GM20431 (cell line): ENCODE results near the gene KIFC3.
"Not testable (repeated sequence)": the region's sequence is repeated elsewhere in the genome, so short reads cannot be mapped to it uniquely, and the experiment has no call there.

Experiments used
- in situ Hi-C: fragments of 300-500 bp; cut with MseI, MboI; formaldehyde crosslinking; loops from one replicate; pipeline ENCODE4 v1.15.0; 2020; ENCODE audit warnings: low sequenced_read_pairs; ENCODE audit not compliant: unreplicated experiment

Gene KIFC3

DNA sequence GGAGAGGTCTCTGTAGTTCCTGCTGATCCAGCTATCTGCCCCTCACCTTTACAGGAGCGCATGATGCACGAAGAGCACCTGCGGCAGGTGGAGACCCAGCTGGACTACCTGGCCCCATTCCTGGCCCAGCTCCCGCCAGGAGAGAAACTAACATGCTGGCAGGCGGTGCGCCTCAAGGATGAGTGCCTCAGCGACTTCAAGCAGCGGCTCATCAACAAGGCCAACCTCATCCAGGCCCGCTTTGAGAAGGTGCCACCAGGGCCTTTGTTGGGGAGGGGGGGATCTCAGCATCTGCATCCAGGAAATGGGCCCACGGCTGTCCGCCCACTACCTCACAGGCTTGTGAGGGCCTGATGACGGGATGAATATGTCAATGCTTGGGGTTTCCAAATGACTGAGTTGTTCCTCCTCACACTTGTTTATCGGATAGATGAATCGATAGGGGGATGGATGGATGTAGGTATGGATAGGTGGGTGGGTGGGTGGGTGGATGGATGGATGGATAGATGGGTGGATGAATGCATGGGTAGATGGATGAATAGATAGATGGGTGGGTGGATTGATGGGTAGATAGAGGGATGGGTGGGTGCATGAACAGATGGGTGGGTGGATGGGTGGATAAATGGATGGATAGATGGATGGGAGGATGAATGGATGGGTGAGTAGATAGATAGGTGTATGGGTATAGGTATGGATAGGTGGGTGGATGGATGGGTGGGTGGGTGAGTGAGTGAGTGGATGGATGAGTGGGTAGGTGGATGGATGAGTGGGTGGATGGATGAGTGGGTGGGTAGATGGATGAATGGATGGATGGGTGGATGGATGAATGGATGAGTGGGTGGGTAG lies 73.7 kb downstream of the KIFC3 start:
- in situ Hi-C loops = no loop called here

DNA sequence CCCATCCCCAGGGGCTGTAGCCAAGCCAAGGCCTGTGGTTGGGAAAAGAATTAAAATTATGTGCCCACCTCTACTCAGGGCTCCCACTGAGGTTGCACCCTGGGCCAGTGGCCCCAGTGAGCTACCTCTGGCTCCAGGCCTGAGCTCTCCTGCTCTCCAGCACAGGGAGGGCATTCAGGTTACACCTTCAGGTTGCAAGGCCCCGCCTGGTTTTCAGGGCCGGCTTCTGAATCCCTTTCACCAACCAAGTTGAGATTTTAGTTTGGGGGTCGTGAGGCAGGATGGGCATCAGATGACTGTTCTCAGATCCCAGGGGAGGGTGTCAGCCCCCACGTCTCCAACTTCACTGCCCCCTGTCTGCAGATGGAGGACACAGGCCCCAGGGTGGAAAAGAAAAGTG lies 74.7 kb downstream of the KIFC3 start:
- in situ Hi-C loops = no loop called here

DNA sequence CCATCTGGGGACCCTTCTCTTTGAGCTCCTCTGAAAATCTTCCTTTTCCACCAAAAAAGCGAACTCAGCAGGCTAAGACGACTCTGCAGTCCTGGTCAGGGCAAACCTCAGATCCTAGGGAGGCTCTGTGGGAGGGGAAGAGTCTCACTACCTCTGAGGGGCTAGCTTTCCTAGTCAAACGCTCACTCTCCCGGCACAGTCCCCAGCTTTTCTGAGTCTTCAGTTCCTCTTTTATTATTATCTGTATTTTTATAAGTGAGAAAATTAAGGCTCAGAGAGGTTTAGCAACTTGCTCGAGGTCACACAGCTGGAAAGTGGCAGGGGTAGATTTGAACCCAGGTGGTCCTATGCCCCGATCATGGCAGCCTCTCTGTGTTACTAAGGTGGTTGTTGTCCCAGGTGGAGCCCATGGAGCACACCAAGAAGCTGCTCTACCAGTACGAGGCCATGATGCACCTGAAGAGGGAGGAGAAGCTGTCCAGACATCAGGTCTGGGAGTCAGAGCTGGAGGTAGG lies 75.8 kb downstream of the KIFC3 start:
- in situ Hi-C loops = no loop called here

DNA sequence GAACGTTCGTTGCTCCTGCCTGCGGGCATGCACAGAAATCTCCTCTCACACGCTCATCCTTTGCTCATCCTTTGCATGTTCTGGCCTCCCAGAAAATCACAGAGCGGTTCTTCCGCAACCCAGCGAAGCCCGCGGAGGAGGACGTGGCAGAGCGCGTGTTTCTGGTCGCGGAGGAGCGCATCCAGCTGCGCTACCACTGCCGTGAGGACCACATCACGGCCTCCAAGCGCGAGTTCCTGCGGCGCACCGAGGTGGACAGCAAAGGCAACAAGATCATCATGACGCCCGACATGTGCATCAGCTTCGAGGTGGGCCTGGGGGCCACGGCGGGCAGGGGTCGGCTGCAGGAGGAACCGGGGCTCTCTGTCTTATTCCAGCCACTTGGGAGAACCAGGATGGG lies 76.3 kb downstream of the KIFC3 start:
- in situ Hi-C loops = no loop called here

DNA sequence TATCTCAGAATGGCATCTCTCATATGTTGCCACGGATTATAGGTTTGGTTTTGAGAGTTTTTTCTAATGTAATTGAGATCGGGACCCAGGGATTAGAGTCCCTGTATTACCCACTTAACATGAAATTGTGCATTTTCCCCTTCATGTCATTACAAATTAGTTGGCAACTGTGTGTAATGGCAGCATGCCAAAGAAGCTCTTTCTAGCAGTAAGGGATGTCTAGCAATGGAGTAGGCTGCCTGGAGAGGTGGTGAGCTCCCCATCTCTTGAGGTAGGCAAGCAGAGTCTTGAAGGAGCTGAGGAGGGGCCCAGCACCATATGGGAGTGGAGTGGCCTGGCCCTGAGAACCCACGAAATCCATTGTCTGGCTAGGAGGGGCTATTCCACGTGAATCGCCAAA lies 76.7 kb downstream of the KIFC3 start:
- in situ Hi-C loops = no loop called here

DNA sequence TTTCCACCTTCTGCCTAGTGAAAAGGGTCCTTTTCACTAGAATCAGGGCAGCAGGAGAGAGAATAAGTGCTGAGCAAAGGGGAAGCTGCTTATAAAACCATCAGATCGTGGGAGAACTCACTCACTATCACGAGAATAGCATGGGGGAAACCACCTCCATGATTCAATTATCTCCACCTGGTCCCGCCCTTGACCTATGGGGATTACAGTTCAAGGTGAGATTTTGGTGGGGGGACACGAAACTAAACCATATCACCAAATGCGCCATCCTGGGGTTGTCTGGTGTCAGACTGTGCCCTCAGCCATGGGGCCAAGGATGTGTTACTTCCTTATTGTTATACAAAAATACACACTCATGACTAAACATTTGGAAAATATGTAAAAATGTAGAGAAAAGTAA lies 77.1 kb downstream of the KIFC3 start:
- in situ Hi-C loops = no loop called here

DNA sequence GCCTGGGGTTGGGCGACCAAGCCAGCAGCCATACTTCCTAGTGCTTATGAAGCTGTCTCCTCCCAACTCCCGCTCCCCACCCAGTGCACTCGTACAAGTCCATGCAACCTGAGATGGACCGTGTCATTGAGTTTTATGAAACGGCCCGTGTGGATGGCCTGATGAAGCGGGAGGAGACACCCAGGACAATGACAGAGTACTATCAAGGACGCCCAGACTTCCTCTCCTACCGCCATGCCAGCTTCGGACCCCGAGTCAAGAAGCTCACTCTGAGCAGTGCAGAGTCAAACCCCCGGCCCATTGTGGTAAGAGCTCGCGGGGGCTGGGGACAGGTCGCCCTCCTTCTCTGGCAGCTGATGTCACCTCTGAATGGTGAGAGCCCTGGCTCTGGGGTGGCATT lies 77.8 kb downstream of the KIFC3 start:
- in situ Hi-C loops = no loop called here

DNA sequence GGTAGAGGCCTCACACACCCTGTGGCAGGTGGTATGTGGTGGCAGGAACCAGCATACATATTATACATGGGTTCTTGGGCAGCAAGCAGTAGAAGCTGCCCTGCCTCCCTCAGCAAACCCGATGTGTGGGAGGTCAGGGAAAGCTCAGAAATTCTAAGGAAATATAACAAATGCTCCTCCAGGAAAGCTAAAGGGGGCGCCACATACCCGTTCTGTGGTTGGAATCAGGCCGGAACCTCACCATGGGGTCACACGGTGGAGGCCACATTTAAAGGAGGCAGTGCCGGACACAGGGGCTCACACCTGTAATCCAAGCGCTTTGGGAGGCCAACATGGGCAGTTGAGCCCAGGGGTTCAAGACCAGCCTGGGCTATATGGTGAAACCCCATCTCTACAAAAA lies 79.1 kb downstream of the KIFC3 start:
- in situ Hi-C loops = no loop called here

DNA sequence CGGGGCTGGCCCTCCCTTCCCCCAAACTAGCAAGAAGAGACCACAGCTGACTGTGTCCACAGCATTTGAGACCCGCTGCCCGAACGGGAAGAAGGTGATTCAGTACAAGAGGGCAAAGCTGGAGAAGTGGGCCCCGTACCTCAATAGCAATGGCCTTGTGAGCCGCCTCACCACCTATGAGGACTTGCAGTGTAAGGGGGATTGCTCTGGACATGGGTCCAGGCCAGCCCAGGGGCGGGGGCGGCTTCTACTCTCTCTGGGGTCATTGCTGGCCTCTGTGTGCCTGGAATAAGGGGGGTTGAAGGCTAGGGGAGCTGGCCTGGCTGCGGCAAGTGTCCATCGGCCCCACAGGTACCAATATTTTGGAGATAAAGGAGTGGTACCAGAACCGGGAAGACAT lies 79.6 kb downstream of the KIFC3 start:
- in situ Hi-C loops = no loop called here

DNA sequence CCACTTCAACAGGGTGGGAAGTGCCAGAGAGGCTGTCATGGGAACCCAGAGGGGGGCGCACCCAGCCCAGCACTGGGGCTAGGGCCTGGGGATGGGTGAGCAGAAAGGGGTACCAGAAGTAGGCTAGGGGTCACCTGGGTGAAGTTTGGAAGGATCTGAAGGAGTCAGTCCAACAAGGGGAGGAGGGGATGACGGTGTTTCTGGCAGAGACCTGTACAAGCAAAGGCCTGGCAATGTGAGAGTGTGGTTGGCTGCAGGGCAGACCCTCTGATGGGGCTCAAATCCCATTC lies 80.1 kb downstream of the KIFC3 start:
- in situ Hi-C loops = no loop called here

DNA sequence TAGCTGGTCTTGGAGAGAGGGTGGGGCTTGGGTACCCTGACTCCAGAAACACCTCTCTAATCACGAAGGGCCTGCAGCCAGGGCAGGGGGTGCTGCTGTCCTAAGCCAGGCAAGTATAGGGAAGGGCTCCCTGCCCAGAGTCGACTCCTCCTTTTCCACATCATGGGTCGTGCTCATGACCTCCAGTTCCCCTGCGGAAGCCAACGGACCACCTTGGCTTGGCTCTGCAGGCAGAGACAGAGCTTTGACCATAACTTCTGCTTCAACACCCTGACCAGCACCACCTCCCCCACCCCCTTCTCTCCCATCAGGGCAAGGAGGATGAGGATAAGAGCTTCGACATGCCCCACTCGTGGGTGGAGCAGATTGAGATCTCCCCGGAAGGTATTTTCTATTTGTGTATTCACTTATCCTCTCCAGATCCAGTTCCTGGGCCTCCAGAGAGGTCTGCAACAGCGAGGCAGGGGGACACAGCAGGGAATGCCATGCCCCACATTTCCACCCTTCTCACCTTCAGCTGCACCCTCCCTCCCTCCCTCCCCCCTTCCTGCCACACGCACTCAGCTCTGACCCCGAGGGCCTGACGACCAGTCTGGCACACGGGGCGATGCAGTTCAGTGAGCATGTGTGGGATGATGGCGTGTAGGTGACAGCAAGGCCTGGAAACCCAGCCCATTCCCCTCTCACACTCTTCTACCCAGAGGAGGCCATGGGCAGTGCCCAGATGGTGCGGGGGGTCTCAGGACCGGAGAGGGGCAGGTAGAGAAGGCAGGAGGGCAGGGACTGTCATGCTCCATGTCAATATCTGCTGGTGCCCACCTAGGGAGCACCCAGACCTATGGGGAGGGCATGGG lies 80.7 kb downstream of the KIFC3 start:
- in situ Hi-C loops = no loop called here

DNA sequence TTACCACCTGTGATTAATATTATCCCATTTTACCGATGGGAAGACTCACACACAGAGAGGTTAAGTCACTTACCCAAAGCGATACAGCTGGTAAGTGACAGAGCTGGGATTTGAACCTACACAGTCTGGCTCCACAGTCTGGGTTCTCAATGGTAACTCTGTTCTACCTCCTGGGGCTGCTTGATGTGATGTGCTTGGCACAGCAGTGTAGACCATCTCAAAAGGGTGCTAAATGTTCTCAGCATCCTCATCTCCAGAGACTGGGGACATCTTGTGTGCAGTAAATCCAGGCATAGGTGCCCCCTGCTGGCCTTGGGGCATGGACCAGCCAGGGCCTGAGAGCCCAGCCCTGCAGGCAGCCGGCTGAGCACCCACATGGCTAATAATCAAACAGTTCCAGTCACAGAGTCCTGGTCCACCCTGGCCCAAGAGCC lies 82.1 kb downstream of the KIFC3 start:
- in situ Hi-C loops = no loop called here

DNA sequence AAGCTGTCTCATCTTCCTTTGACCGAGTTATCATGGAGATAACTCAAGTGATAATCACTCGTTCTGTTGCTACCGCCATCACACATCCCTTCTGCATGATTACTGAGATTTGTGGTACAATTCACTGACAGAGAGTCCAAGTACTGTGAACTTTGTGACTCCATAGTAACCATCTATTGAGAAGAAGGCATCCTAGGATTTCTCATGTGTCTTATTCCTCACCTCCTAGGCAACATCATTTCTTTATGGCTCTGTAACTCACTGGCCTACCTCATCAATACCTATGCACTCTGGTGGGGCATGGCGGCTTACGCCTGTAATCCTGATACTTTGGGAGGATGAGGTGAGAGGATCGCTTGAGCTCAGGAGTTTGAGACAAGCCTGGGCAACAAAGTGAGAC lies 88.2 kb downstream of the KIFC3 start:
- in situ Hi-C loops = no loop called here

DNA sequence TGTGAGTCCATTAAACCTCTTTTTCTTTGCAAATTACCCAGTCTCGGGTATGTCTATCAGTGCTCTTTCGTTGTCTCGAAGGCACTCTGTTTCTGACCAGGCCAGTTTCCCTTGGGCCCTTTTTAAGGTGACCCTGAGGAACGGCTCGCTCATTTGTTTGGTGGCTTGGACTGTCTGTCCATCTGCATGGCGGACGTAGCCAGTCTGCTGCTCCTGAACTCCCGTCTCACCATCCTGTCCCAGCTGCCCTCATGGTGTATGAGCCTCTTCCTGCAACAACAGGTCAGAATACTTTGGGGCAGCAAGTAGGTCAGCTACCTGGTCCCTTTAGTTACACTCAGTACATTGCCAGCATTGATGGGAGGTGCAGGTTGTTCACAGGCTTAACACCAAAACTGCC lies 88.7 kb downstream of the KIFC3 start:
- in situ Hi-C loops = no loop called here

DNA sequence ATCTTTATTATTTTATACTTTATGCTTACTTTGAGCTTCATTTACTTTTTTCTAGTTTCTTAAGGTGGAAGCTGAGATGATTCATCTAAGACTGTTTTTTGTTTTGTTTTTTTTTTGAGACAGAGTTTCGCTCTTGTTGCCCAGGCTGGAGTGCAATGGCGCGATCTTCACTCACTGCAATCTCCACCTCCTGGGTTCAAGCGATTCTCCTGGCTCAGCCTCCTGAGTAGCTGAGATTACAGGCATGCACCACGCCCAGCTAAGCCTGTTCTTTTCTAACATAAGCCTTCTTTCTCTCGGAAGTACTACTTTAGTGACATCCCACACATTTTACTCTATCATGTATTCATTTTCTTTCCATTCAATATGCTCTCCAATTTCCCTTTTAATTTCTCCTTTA lies 89.7 kb downstream of the KIFC3 start:
- in situ Hi-C loops = not testable (repeated sequence)

DNA sequence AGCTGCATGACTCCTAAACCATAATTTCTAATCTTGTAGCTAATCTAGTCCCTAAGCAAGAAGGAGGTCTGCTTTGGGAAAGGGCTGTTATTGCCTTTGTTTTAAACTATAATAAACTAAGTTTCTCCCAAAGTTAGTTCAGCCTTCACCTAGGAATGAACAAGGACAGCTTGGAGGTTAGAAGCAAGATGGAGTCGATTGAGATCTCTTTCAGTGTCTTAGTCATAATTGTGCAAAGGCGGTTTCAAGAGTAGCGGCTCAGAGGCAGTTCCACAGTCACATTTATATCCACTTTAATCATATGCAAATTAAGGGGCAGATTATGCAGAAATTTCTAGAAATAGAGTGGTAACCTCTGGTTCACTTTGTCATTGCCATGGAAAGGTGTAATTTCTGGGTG lies 90.3 kb downstream of the KIFC3 start:
- in situ Hi-C loops = no loop called here

DNA sequence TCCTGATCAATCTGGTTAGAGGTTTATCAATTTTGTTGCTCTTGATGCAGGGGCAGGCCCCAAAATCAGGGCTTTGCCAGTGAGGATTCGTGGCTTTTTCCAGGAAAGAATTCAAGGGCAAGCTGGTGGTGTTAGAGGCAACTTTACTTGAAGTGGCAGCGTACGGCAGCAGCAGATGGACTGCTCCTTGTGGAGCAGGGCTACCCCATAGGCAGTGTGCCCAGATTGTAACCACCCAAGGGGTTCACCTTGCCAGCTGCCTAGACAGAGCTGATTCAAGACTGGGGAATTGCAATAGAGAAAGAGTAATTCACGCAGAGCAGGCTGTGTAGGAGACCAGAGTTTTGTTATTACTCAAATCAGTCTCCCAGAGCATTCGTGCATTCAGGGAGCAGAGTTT lies 90.9 kb downstream of the KIFC3 start:
- in situ Hi-C loops = no loop called here

DNA sequence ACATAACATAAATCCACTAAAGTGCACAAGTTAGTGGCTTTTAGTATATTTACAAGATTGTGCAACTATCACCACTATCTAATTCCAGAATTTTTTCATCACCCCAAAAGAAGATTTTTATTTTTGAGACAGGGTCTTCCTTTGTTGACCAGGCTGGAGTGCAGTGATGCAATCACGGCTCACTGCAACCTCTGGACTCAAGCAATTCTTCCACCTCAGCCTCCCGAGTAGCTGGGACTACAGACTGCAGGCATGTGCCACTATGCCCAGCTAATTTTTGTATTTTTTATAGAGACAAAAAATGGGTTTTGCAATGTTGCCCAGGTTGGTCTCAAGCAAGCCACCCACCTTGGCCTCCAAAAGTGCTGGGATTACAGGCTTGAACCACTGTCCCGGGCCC lies 92.6 kb downstream of the KIFC3 start:
- in situ Hi-C loops = no loop called here
